Fibroblast of lung (primary cell): Measurements from ENCODE around the gene HS6ST2. TPM values are rescaled to one million over a fixed set of nuclear protein-coding genes. Genes with fewer than 3 reads are reported as not detected.

ENCODE experiments used
- DNase-seq, 2 donors: peaks; one replicate each; pipeline versions ENCODE4 v3.0.0 to v3.0.0-alpha.2; 2010; ENCODE audit warnings: low read depth in 2 of 2
- H2AFZ ChIP-seq: 2 replicates; pipeline ENCODE4 v1.5.1; 2012; ENCODE audit warnings: low read length, control low read depth, inconsistent platforms
- H3K27ac ChIP-seq: 2 replicates; pipeline ENCODE4 v1.5.1; 2011; ENCODE audit warnings: low read length, control low read depth; ENCODE audit not compliant: insufficient read depth
- H3K27me3 ChIP-seq: 2 replicates; pipeline ENCODE4 v1.5.1; 2011; ENCODE audit warnings: mild to moderate bottlenecking, low read length; ENCODE audit not compliant: control insufficient read depth, insufficient read depth
- H3K36me3 ChIP-seq: 2 replicates; pipeline ENCODE4 v1.5.1; 2011; ENCODE audit warnings: low read length; ENCODE audit not compliant: control insufficient read depth, insufficient read depth
- H3K4me1 ChIP-seq: 2 replicates; pipeline ENCODE4 v1.5.1; 2011; ENCODE audit warnings: low read length; ENCODE audit not compliant: control insufficient read depth, insufficient read depth; ENCODE audit errors: extremely low read depth
- H3K4me2 ChIP-seq: 2 replicates; pipeline ENCODE4 v1.5.1; 2011; ENCODE audit warnings: low read length, control low read depth; ENCODE audit not compliant: insufficient read depth; ENCODE audit errors: extremely low read depth
- H3K4me3 ChIP-seq, 4 experiments: fragments of 200-600 bp in 1 of 4; sonication (generic) in 1 of 4; replicated peaks in 1 of 4; 2 replicates each; pipeline ENCODE4 v1.5.1; 2011 to 2016; ENCODE audit warnings: low read length in 4 of 4, low read depth in 3 of 4, mild to moderate bottlenecking in 3 of 4, control low read depth in 2 of 4, inconsistent platforms in 1 of 4, mixed read lengths in 1 of 4; ENCODE audit not compliant: insufficient read depth in 1 of 4; ENCODE audit errors: control extremely low read depth in 1 of 4
- H3K79me2 ChIP-seq: 2 replicates; pipeline ENCODE4 v1.5.1; 2012; ENCODE audit warnings: mild to moderate bottlenecking, low read length, inconsistent platforms; ENCODE audit not compliant: control insufficient read depth, insufficient read depth
- H3K9ac ChIP-seq: 2 replicates; pipeline ENCODE4 v1.5.1; 2011; ENCODE audit warnings: mild to moderate bottlenecking, low read length, control low read depth; ENCODE audit not compliant: insufficient read depth
- H3K9me3 ChIP-seq: 2 replicates; pipeline ENCODE4 v1.5.1; 2012; ENCODE audit warnings: low read depth, low read length; ENCODE audit not compliant: control insufficient read depth, insufficient read depth
- H4K20me1 ChIP-seq: 2 replicates; pipeline ENCODE4 v1.5.1; 2011; ENCODE audit warnings: low read length; ENCODE audit not compliant: control insufficient read depth, insufficient read depth; ENCODE audit errors: extremely low read depth
- CTCF ChIP-seq, 2 donors: IDR thresholded peaks in 1 of 2; conservative IDR thresholded peaks in 1 of 2; 1 replicate in 1 of 2; 2 replicates in 1 of 2; pipeline ENCODE4 v1.5.1; 2011 to 2012; ENCODE audit warnings: low read length in 2 of 2, control low read depth in 1 of 2, inconsistent platforms in 1 of 2, low read depth in 1 of 2, mild to moderate bottlenecking in 1 of 2
- EZH2 ChIP-seq: IDR thresholded peaks from 2 replicates; pipeline ENCODE4 v1.5.1; 2012; ENCODE audit warnings: low read length, control low read depth, mild to moderate bottlenecking; ENCODE audit errors: missing control alignments
- polyA plus RNA-seq, 2 donors: library from polyadenylated mRNA; depleted of rRNA in 1 of 2; stranded (reverse) in 1 of 2; unstranded in 1 of 2; fragments of >200 nt; gene quantifications; 2 replicates each; pipeline ENCODE4 v1.2.1, GENCODE V29; 2011 to 2012; ENCODE audit warnings: missing spikeins in 1 of 2
- total RNA-seq: library from RNA; depleted of rRNA; stranded (reverse); fragments of >200 nt; gene quantifications from 2 replicates; pipeline ENCODE4 v1.2.1, GENCODE V29; 2014

HS6ST2 gene
- total and polyA plus RNA-seq, 2 donors (not counting 1 experiment from before 2014, with no cell fraction given), result 0.01 to 0.17 TPM

DNA sequence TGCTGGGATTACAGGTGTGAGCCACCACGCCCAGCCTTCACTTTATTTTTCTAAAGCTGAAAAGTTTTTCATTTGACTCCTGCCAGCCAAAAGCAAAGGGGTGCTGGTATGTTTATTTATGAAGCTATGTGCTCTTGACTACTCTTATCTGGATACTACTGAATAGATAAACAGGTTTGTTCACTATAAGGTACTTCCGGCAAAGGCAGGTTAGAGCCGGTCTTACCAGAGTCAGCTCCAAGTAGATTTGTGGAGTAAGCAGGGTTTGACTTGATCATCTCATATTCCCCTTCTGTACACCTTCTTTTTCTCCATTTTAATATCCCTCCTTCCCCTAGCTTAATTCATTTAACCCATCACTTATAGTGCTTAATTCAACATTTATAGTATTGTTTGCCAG is 294.2 kb downstream of the HS6ST2 start:
- Histone ChIP-seq H3K27me3 (no peaks in the 10 kb centered on the region), H3K4me3 (no peak overlapping the region), H4K20me1 (no peaks in the 10 kb centered on the region), H3K79me2 (no peaks in the 10 kb centered on the region), H3K27ac (no peak overlapping the region), H3K9ac (no peak overlapping the region), H3K4me2 (no peak overlapping the region), H3K36me3 (no peaks in the 10 kb centered on the region), H3K4me1 (no peaks in the 10 kb centered on the region), H2AFZ (no peak overlapping the region), H3K9me3 (no peaks in the 10 kb centered on the region)
- TF ChIP-seq EZH2 (no peak), CTCF (conservative IDR thresholded peaks at IDR 0.05 in 1 of 2, IDR thresholded peaks at IDR 0.05 in 1 of 2; ENCODE audit: low read depth in 1 of 2, low read length in 2 of 2) (no peak)
- DNase-seq, result no peak

DNA sequence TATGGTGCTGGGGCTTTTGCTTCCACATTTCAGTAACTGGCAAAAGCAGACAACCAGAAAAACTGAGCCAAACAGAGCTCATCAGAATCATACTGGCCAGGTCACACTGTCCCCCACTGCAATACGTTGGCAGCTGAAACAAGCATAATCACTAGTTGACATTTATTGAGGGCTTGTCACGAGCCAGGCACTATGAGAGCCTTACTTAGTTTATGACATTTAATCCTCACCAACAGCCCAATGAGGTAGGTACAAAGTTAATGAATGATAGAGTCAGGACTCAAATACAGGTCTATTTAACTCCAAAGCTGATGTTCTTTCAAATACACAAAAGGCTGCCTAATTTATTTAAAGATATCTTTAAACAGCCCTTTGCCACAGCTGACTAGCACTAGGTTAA is 295.6 kb downstream of the HS6ST2 start:
- Histone ChIP-seq H3K9ac (no peak overlapping the region), H3K79me2 (no peaks in the 10 kb centered on the region), H2AFZ (no peak overlapping the region), H3K4me1 (no peaks in the 10 kb centered on the region), H3K4me2 (no peak overlapping the region), H3K27ac (no peak overlapping the region), H3K27me3 (no peaks in the 10 kb centered on the region), H3K36me3 (no peaks in the 10 kb centered on the region), H4K20me1 (no peaks in the 10 kb centered on the region), H3K9me3 (no peaks in the 10 kb centered on the region), H3K4me3 (no peak overlapping the region)
- DNase-seq, result no peak
- no peak for TF ChIP-seq CTCF (conservative IDR thresholded peaks at IDR 0.05 in 1 of 2, IDR thresholded peaks at IDR 0.05 in 1 of 2; ENCODE audit: low read depth in 1 of 2, low read length in 2 of 2)
- TF ChIP-seq EZH2, result no peak

DNA sequence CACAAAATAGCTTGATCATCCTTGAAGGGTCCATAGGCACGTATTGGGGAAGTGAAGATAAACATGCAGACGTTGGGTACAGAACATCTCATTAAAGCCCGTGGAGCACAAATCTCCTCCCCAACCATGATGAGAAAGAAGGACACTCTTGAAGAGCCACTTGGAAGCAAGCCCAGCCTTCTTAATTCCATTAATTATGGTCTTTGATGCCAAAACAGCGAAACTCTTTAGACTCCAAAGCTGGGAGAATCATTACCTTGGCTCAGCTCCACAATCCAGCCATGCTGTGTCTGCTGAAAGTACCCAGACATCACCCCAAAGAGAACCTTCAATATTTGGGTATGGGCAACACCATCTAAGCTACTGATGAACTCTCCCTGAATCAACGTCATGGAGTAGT is 300.6 kb downstream of the HS6ST2 start:
- H3K79me2 ChIP-seq, result no peaks in the 10 kb centered on the region
- H3K4me2 ChIP-seq, result no peak overlapping the region
- H3K4me3 ChIP-seq, result no peak overlapping the region
- DNase-seq, result no peak
- TF ChIP-seq EZH2 (no peak), CTCF (conservative IDR thresholded peaks at IDR 0.05 in 1 of 2, IDR thresholded peaks at IDR 0.05 in 1 of 2; ENCODE audit: low read depth in 1 of 2, low read length in 2 of 2) (no peak)
- H2AFZ ChIP-seq, result no peak overlapping the region
- no peak overlapping the region for H3K27ac ChIP-seq
- H3K9me3 ChIP-seq, result no peaks in the 10 kb centered on the region
- no peak overlapping the region for H3K9ac ChIP-seq
- no peaks in the 10 kb centered on the region for H4K20me1 ChIP-seq
- H3K36me3 ChIP-seq, result no peaks in the 10 kb centered on the region
- H3K4me1 ChIP-seq, result no peaks in the 10 kb centered on the region
- H3K27me3 ChIP-seq, result no peaks in the 10 kb centered on the region
